NK-92 (cell line): ENCODE data around the gene XPO1.
"Not testable (repeated sequence)": the region's sequence is repeated elsewhere in the genome, so short reads cannot be mapped to it uniquely, and the experiment has no call there.

Experiments used
- DNase-seq: peaks from one replicate; lab custom pipeline; 2025; ENCODE audit not compliant: unreplicated experiment; lab: John Stamatoyannopoulos, UW

The XPO1 gene

GRCh38 chr2:61538200-61538919 lies at the start of gene XPO1:
Gene XPO1, minus strand, starts transcription at chr2:61538356. Its CDS starts 4,459 bp downstream, at chr2:61533897.
- DNase-seq = peak; percentile 97

- not testable (repeated sequence) for DNase-seq
Observed at GRCh38 chr2:61586928-61587327, 48.8 kb upstream of the XPO1 start.

GRCh38 chr2:61585383-61585782 lies 47.2 kb upstream of the XPO1 start:
- DNase-seq = no peak

- DNase-seq = not testable (repeated sequence)
Observed at GRCh38 chr2:61584368-61584767, 46.2 kb upstream of the XPO1 start.

GRCh38 chr2:61582165-61582564 lies 44.0 kb upstream of the XPO1 start:
- no peak for DNase-seq

- no peak for DNase-seq
Observed at GRCh38 chr2:61581716-61582115, 43.6 kb upstream of the XPO1 start.

GRCh38 chr2:61575447-61575859 lies 37.3 kb upstream of the XPO1 start:
- no peak for DNase-seq

GRCh38 chr2:61566566-61566965 lies 28.4 kb upstream of the XPO1 start:
- DNase-seq = no peak

- DNase-seq = no peak
Observed at GRCh38 chr2:61562615-61563014, 24.5 kb upstream of the XPO1 start.

GRCh38 chr2:61558160-61558559 lies 20.0 kb upstream of the XPO1 start:
- no peak for DNase-seq

GRCh38 chr2:61557381-61557780 lies 19.2 kb upstream of the XPO1 start:
- DNase-seq = no peak

- DNase-seq = no peak
Observed at GRCh38 chr2:61554604-61555003, 16.4 kb upstream of the XPO1 start.

- DNase-seq = no peak
Observed at GRCh38 chr2:61550375-61551209, 12.4 kb upstream of the XPO1 start.

GRCh38 chr2:61549546-61549945 lies 11.4 kb upstream of the XPO1 start:
- DNase-seq = no peak

GRCh38 chr2:61543062-61543461 lies 4.9 kb upstream of the XPO1 start:
- no peak for DNase-seq

- not testable (repeated sequence) for DNase-seq
Observed at GRCh38 chr2:61540167-61540566, 2.0 kb upstream of the XPO1 start.

GRCh38 chr2:61538920-61539520 lies 864 bp upstream of the XPO1 start:
- no peak for DNase-seq

GRCh38 chr2:61537950-61538199 lies 281 bp downstream of the XPO1 start:
- DNase-seq = no peak

- no peak for DNase-seq
Observed at GRCh38 chr2:61537277-61537949, 743 bp downstream of the XPO1 start.

- peak; percentile 22 for DNase-seq
Observed at GRCh38 chr2:61536572-61537276, 1.4 kb downstream of the XPO1 start.

GRCh38 chr2:61536180-61536571 lies 2.0 kb downstream of the XPO1 start:
- DNase-seq = no peak
